ENCODE results near the gene NHS. TPM values are rescaled to one million over a fixed set of nuclear protein-coding genes. Genes with fewer than 3 reads are reported as not detected.
A peak's percentile ranks its signal among the peaks of the same experiment; 100 is the strongest.

The NHS gene
- total RNA-seq, 3 donors from 2014 or later = 8.5 to 11.2 (median 8.8) TPM

GRCh38 chrX:17411205-17411604, 36.2 kb downstream of the NHS start:
- TF ChIP-seq POLR2A (IDR thresholded peaks at IDR 0.05) (no peak), POLR2AphosphoS5 (IDR thresholded peaks at IDR 0.05) (no peak)
- TF ChIP-seq, protein P1, sequence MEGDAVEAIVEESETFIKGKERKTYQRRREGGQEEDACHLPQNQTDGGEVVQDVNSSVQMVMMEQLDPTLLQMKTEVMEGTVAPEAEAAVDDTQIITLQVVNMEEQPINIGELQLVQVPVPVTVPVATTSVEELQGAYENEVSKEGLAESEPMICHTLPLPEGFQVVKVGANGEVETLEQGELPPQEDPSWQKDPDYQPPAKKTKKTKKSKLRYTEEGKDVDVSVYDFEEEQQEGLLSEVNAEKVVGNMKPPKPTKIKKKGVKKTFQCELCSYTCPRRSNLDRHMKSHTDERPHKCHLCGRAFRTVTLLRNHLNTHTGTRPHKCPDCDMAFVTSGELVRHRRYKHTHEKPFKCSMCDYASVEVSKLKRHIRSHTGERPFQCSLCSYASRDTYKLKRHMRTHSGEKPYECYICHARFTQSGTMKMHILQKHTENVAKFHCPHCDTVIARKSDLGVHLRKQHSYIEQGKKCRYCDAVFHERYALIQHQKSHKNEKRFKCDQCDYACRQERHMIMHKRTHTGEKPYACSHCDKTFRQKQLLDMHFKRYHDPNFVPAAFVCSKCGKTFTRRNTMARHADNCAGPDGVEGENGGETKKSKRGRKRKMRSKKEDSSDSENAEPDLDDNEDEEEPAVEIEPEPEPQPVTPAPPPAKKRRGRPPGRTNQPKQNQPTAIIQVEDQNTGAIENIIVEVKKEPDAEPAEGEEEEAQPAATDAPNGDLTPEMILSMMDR (IDR thresholded peaks at IDR 0.05) = no peak
- peaks cover 0 to 23% of the 10 kb centered on the region in 2 donors for H3K27me3 ChIP-seq
- H3K27ac ChIP-seq = no peak overlapping the region
- H3K4me3 ChIP-seq = no peak overlapping the region
- peaks cover 0 to 5% of the 10 kb centered on the region in 2 donors for H3K4me1 ChIP-seq
- intact Hi-C loops (cut with DNase I; ENCODE audit: low total_unique reads) = loop anchor here (10.0 kb wide), 1 partner anchor 456 kb away; no protein-coding TSS in a partner anchor
- H3K36me3 ChIP-seq = no peaks in the 10 kb centered on the region
- H3K9me3 ChIP-seq = no peaks in the 10 kb centered on the region
- DNase-seq (ENCODE audit: low spot score in 2 of 2) = no peak

- DNase-seq (ENCODE audit: low spot score in 2 of 2) = no peak
- H3K27ac ChIP-seq = no peak overlapping the region
- peaks cover 0 to 5% of the 10 kb centered on the region in 2 donors for H3K4me1 ChIP-seq
- no peaks in the 10 kb centered on the region for H3K36me3 ChIP-seq
- no peaks in the 10 kb centered on the region for H3K9me3 ChIP-seq
- intact Hi-C loops (cut with DNase I; ENCODE audit: low total_unique reads) = loop anchor here (10.0 kb wide), 1 partner anchor 458 kb away; no protein-coding TSS in a partner anchor
- peaks cover 0 to 23% of the 10 kb centered on the region in 2 donors for H3K27me3 ChIP-seq
- TF ChIP-seq POLR2A (IDR thresholded peaks at IDR 0.05) (no peak), POLR2AphosphoS5 (IDR thresholded peaks at IDR 0.05) (no peak)
- TF ChIP-seq, protein P1 (IDR thresholded peaks at IDR 0.05) = no peak
- no peak overlapping the region for H3K4me3 ChIP-seq
Observed at GRCh38 chrX:17412692-17413091, 37.7 kb downstream of the NHS start.

DNA sequence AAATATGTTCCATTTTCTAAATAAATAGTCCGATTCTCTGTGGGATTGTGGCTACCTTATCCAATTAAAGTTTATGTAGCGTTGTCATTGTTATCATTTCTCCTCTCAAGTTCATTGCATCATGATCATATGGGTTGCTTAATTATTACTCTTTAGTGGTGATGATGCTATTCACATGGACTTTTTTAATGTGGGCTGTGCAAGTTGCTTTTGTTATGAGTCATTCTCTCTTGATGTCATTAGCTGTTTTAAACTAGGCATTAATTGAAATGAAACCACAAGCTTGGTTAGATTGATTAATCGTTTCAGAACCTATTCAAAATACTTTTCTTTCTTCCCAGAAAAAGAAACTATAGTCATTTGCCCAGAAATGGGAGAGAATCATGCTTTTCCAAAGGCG, 38.2 kb downstream of the NHS start:
- Histone ChIP-seq H3K9me3 (no peaks in the 10 kb centered on the region), H3K4me3 (no peak overlapping the region), H3K4me1 (peaks cover 0 to 5% of the 10 kb centered on the region in 2 donors), H3K36me3 (no peaks in the 10 kb centered on the region), H3K27ac (peak overlapping the region in 1 of 2 donors; percentile 22), H3K27me3 (peaks cover 0 to 23% of the 10 kb centered on the region in 2 donors)
- TF ChIP-seq, protein P1 (IDR thresholded peaks at IDR 0.05) = no peak
- TF ChIP-seq POLR2A (IDR thresholded peaks at IDR 0.05) (no peak), POLR2AphosphoS5 (IDR thresholded peaks at IDR 0.05) (no peak)
- no peak for DNase-seq (ENCODE audit: low spot score in 2 of 2)
- intact Hi-C loops (cut with DNase I; ENCODE audit: low total_unique reads) = loop anchor here (10.0 kb wide), 1 partner anchor 458 kb away; no protein-coding TSS in a partner anchor

DNA sequence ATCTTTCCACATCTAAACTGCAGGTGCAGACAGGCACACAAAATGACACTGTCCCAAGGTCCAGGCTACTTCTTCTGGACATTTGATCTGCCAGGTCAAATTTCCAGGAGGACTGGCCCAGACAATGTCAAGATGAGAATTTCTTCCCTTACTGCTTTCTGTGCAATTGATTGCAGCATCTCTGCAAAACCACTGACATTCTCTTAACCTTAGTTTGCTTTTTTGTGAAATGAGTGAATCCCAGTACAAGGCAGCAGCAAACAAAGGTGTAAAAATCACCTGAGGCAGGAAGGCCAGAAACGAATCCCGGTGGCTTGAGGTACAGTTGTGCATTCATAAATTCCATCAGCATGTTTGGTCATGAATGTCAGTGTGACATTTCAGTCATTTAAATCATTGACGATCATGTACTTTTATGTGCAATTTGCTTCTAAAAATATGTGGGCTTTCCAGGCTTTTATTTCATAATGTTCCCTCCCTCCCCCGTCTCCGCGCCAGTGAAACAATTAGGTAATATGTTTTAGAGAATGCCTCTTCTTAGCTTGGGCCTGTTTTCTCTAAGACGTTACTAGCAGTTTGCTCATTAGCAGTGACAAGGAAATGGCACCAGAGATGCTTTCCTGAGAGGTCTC, 39.1 kb downstream of the NHS start:
- peak in 1 of 2 donors; percentile 35 for DNase-seq (ENCODE audit: low spot score in 2 of 2)
- peaks cover 0 to 5% of the 10 kb centered on the region in 2 donors for H3K4me1 ChIP-seq
- peak overlapping the region; percentile 66 to 67 for H3K27ac ChIP-seq
- no peaks in the 10 kb centered on the region for H3K9me3 ChIP-seq
- TF ChIP-seq POLR2AphosphoS5 (IDR thresholded peaks at IDR 0.05) (no peak), POLR2A (IDR thresholded peaks at IDR 0.05) (no peak)
- TF ChIP-seq, protein P1 (IDR thresholded peaks at IDR 0.05) = no peak
- H3K27me3 ChIP-seq = peaks cover 0 to 19% of the 10 kb centered on the region in 2 donors
- intact Hi-C loops (cut with DNase I; ENCODE audit: low total_unique reads) = loop anchor here (10.0 kb wide), 1 partner anchor 459 kb away; no protein-coding TSS in a partner anchor
- H3K4me3 ChIP-seq = no peak overlapping the region
- H3K36me3 ChIP-seq = no peaks in the 10 kb centered on the region

DNA sequence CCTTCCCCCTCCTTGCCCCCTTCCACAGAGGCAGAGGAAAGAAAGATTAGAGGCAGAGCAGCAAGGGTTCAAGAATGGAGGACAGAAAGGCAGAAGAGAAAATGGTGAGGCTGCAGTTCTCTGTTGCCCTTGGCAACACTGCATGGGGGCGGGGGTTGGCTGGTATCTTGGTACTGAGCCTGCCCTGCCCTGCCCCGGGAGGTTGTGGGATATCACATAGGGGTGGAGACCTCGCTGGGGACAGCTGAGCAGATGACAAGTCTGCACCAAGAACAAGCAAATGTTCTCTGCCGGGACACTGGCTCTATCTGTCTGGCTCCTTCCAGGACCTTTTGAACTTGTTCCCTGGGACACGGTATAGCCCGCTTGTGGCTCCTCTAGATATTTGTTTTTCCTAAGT, 39.8 kb downstream of the NHS start:
- H3K9me3 ChIP-seq = no peaks in the 10 kb centered on the region
- H3K27ac ChIP-seq = peak overlapping the region; percentile 66 to 67
- H3K4me1 ChIP-seq = peaks cover 0 to 5% of the 10 kb centered on the region in 2 donors
- intact Hi-C loops (cut with DNase I; ENCODE audit: low total_unique reads) = loop anchor here (10.0 kb wide), 1 partner anchor 460 kb away; no protein-coding TSS in a partner anchor
- TF ChIP-seq POLR2AphosphoS5 (IDR thresholded peaks at IDR 0.05) = no peak
- TF ChIP-seq, protein P1 (IDR thresholded peaks at IDR 0.05) = no peak
- no peak for TF ChIP-seq POLR2A (IDR thresholded peaks at IDR 0.05)
- H3K27me3 ChIP-seq = peaks cover 0 to 16% of the 10 kb centered on the region in 2 donors
- no peak overlapping the region for H3K4me3 ChIP-seq
- DNase-seq (ENCODE audit: low spot score in 2 of 2) = no peak
- H3K36me3 ChIP-seq = no peaks in the 10 kb centered on the region
